Fibroblast of lung (primary cell): ENCODE data around the gene N4BP2.

Experiments used
- CTCF ChIP-seq, 2 donors: IDR thresholded peaks in 1 of 2; conservative IDR thresholded peaks in 1 of 2; 1 replicate in 1 of 2; 2 replicates in 1 of 2; pipeline ENCODE4 v1.5.1; 2011 to 2012; ENCODE audit warnings: low read length in 2 of 2, control low read depth in 1 of 2, inconsistent platforms in 1 of 2, low read depth in 1 of 2, mild to moderate bottlenecking in 1 of 2
- EZH2 ChIP-seq: IDR thresholded peaks from 2 replicates; pipeline ENCODE4 v1.5.1; 2012; ENCODE audit warnings: low read length, control low read depth, mild to moderate bottlenecking; ENCODE audit errors: missing control alignments

- TF ChIP-seq CTCF (conservative IDR thresholded peaks at IDR 0.05 in 1 of 2, IDR thresholded peaks at IDR 0.05 in 1 of 2; ENCODE audit: low read depth in 1 of 2, low read length in 2 of 2) (no peak), EZH2 (no peak)
These were observed 143.6 kb downstream of the N4BP2 start for GRCh38 chr4:40199999-40200874.
